HepG2 (cell line): Measurements from ENCODE around the gene UNC5CL. TPM values are rescaled to one million over a fixed set of nuclear protein-coding genes. Genes with fewer than 3 reads are reported as not detected.

Source experiments
- CBX5 ChIP-seq: sonication (generic); formaldehyde crosslinking; IDR thresholded peaks from 2 replicates; pipeline ENCODE4 v1.4.0; 2020; ENCODE audit warnings: missing genetic modification reagents, borderline replicate concordance
- CSRNP1 ChIP-seq: sonication (generic); formaldehyde crosslinking; IDR thresholded peaks from 2 replicates; pipeline ENCODE4 v1.8.1; 2023; ENCODE audit warnings: mild to moderate bottlenecking, missing genetic modification reagents
- HMGXB3 ChIP-seq: sonication (generic); formaldehyde crosslinking; IDR thresholded peaks from 2 replicates; pipeline ENCODE4 v1.4.0; 2020; ENCODE audit warnings: missing genetic modification reagents, borderline replicate concordance
- NKX3-1 ChIP-seq: sonication (generic); formaldehyde crosslinking; IDR thresholded peaks from 2 replicates; pipeline ENCODE4 v1.5.0; 2020; ENCODE audit warnings: missing genetic modification reagents
- RBM39 ChIP-seq: fragments of 200-400 bp; formaldehyde crosslinking; IDR thresholded peaks from one replicate; pipeline ENCODE4 v1.6.1; 2018; ENCODE audit warnings: antibody characterized with exemption, mild to moderate bottlenecking, low read depth, low read length; ENCODE audit not compliant: poor library complexity, severe bottlenecking
- TARDBP ChIP-seq: sonication (generic); formaldehyde crosslinking; IDR thresholded peaks from 2 replicates; pipeline ENCODE4 v1.8.0; 2022; ENCODE audit warnings: mild to moderate bottlenecking, missing genetic modification reagents
- ZNF589 ChIP-seq: sonication (generic); formaldehyde crosslinking; conservative IDR thresholded peaks from 2 replicates; pipeline ENCODE4 v1.8.0; 2022; ENCODE audit warnings: mild to moderate bottlenecking, moderate library complexity, missing genetic modification reagents
- ZNF83 ChIP-seq: sonication (generic); formaldehyde crosslinking; IDR thresholded peaks from 2 replicates; pipeline ENCODE4 v1.4.0; 2020; ENCODE audit warnings: missing genetic modification reagents, mild to moderate bottlenecking, borderline replicate concordance
- polyA plus RNA-seq, 8 experiments: library from polyadenylated mRNA; depleted of rRNA in 3 of 8; stranded (reverse) in 7 of 8; unstranded in 1 of 8; fragments of >200 nt; fragmentation: Illumina TruSeq in 4 of 8; extraction: Trizol in 4 of 8; gene quantifications; 2 replicates each; pipeline versions ENCODE4 v1.2.1 to v1.2.3, GENCODE V29; 2011 to 2016; ENCODE audit warnings: low read depth in 4 of 8, missing spikeins in 1 of 8, mixed read lengths in 1 of 8; ENCODE audit not compliant: insufficient read depth in 1 of 8
- total RNA-seq, 5 experiments: library from RNA; depleted of rRNA; stranded (reverse); fragments of >200 nt; fragmentation: Illumina TruSeq; extraction: Trizol; gene quantifications; 2 replicates each; pipeline ENCODE4 v1.2.3, GENCODE V29; 2016; ENCODE audit warnings: low read depth in 1 of 5

Gene UNC5CL
- total and polyA plus RNA-seq, 2 of the 13 experiments (the other 11 are each of a cell fraction or from before 2014, with no cell fraction given): 2.4 to 2.5 TPM

- TF ChIP-seq HMGXB3 (CRISPR knock-in tag) (peak; percentile 71; the same call in 1 of the 2 replicates), CBX5 (CRISPR knock-in tag) (peak; percentile 36; the same call in 1 of the 2 replicates), ZNF83 (CRISPR knock-in tag) (peak; percentile 54; the same call in 1 of the 2 replicates), RBM39 (no peak), NKX3-1 (CRISPR knock-in tag) (peak; percentile 43; the same call in 1 of the 2 replicates), CSRNP1 (CRISPR knock-in tag) (no peak; the same call in 1 of the 2 replicates), ZNF589 (CRISPR knock-in tag) (no peak), TARDBP (CRISPR knock-in tag) (peak; percentile 62; the same call in 1 of the 2 replicates)
Observed at GRCh38 chr6:41040101-41040939, 1.3 kb upstream of the UNC5CL start (continued).
